GM18498 (cell line): Measurements from ENCODE around the gene PHAX.
A peak's percentile ranks its signal among the peaks of the same experiment; 100 is the strongest.
"Not testable (repeated sequence)": the region's sequence is repeated elsewhere in the genome, so short reads cannot be mapped to it uniquely, and the experiment has no call there.

Experiments
- ATAC-seq: cut with Tn5 transposase; IDR thresholded peaks from one replicate; pipeline ENCODE4 v1.9.1; 2021; ENCODE audit warnings: mild to moderate bottlenecking, moderate library complexity; ENCODE audit not compliant: unreplicated experiment

Gene PHAX

GRCh38 chr5:126600631-126601511 lies at the start of gene PHAX:
PHAX (plus strand) TSS chr5:126600947; CDS start chr5:126600963, 16 bp downstream.
- ATAC-seq = peak; percentile 96

- no peak for ATAC-seq
Observed at GRCh38 chr5:126552614-126553013, 48.1 kb upstream of the PHAX start.

GRCh38 chr5:126555101-126555500 lies 45.6 kb upstream of the PHAX start:
- ATAC-seq = not testable (repeated sequence)

GRCh38 chr5:126561908-126562307 lies 38.8 kb upstream of the PHAX start:
- no peak for ATAC-seq

- peak; percentile 88 for ATAC-seq
Observed at GRCh38 chr5:126562823-126563222, 37.9 kb upstream of the PHAX start.

- no peak for ATAC-seq
Observed at GRCh38 chr5:126568206-126568755, 32.5 kb upstream of the PHAX start.

GRCh38 chr5:126575644-126576043 lies 25.1 kb upstream of the PHAX start:
- ATAC-seq = no peak

GRCh38 chr5:126576974-126577373 lies 23.8 kb upstream of the PHAX start:
- no peak for ATAC-seq

- no peak for ATAC-seq
Observed at GRCh38 chr5:126577415-126577814, 23.3 kb upstream of the PHAX start.

- no peak for ATAC-seq
Observed at GRCh38 chr5:126579716-126580115, 21.0 kb upstream of the PHAX start.

GRCh38 chr5:126583761-126584160 lies 17.0 kb upstream of the PHAX start:
- ATAC-seq = no peak

- no peak for ATAC-seq
Observed at GRCh38 chr5:126587551-126588390, 13.0 kb upstream of the PHAX start.

- ATAC-seq = no peak
Observed at GRCh38 chr5:126589536-126590297, 11.0 kb upstream of the PHAX start.

GRCh38 chr5:126591549-126591948 lies 9.2 kb upstream of the PHAX start:
- ATAC-seq = no peak

- peak; percentile 75 for ATAC-seq
Observed at GRCh38 chr5:126594748-126595485, 5.8 kb upstream of the PHAX start, which contains the start of gene ALDH7A1. ALDH7A1 (minus strand) TSS chr5:126595219; CDS start chr5:126595198, 21 bp downstream.

GRCh38 chr5:126595486-126596083 lies 5.2 kb upstream of the PHAX start:
- no peak for ATAC-seq

- ATAC-seq = no peak
Observed at GRCh38 chr5:126597156-126597555, 3.6 kb upstream of the PHAX start.

- no peak for ATAC-seq
Observed at GRCh38 chr5:126599499-126599898, 1.2 kb upstream of the PHAX start.

- ATAC-seq = not testable (repeated sequence)
Observed at GRCh38 chr5:126599971-126600630, 646 bp upstream of the PHAX start.
